Endometrium (tissue), 2 donors: ENCODE measurements around the gene VILL.
"Not testable (repeated sequence)": the region's sequence is repeated elsewhere in the genome, so short reads cannot be mapped to it uniquely, and the experiment has no call there.

Source experiments
- FAIRE-seq: peaks from 2 replicates; lab custom pipeline; 2012; peaks lifted over from hg19 to GRCh38; lab: Jason Lieb, UNC
- donor health status: control.
- donor health status: control.

Gene VILL

DNA sequence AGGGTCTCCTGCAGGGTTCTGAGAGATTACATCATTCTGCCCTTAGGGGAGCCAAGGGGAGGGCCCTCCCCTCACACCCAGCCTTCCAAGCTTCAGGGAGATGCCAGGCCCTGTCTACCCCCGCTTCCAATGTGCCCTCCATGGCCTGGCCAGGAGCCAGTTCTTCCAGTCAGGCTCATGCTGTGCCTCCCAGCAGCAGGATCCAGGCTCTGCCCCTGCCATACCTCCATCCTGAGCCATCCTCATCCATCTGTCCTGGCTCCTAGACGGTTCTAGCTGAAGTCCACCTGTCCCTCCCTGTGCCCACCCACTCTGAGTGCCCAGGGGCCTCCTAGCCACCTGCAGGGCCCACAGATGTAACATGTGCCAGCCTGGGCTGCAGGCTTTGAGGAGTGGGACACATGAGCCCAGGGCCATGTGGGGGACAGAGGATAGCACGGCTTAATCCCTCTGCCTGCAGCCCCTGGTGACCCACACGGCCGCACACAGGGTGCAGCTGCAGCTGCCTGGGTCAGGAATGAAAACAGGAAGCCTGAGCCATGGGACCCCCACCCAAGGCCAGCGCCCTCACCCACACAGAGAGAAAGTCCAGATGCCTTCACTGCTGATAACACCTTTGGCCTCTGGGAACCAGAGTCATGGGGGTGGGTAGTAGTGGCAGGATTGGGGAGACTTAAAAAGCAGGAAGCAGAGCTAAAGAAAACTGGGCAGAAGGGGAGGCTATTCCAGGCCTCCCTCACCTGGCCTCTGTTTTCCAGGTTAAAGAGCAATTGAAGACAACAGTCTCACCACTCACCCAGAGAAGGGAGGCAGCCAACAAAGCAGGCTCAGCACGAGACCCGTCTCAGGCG is 27.1 kb downstream of the VILL start:
- no peak for FAIRE-seq

DNA sequence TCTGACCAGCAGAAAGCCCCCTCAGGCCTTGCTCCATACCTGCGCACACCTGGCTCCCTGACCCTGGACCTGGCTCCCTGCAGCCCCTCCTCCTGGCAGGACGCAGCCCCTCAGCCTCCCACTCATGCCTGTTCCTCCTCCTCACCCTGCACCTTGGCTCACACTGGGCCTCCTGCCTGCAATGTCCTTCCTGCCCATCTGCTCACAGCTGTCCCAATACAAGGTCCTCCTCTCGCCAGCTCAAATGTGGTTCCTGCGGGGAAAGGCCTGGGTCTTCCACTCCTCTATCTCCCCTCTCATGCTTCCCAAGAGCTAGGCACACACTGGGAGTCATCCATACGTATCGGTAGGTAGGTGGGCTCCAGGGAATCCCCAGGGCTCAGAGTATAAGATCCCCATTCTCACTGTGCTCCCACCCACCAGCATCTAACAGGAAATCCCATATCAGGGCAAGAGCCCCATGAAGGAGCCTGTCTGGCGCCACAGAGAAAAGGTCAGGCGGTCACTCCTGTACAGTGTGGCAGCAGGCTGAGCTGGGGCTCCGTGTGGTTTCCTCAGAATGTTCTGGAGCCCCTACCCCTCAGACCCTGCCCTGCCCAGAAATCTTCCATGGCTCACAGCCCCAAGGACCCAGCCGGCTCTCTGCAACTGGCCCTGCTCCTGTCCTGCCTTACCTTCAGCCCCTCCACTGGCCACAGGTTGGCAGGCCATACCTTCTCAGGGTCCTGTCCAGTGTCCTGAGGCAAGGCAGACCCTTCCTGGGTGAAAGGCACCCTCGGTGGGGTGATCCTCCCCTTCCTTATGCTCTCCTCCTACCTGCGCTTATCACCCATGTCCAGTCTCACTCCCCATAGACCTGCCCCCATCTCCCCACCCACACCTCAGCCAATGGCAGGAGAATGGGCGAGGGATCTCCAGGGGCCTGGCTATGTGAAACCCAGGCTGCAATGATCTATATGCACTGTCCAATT is 28.0 kb downstream of the VILL start:
- FAIRE-seq: no peak

DNA sequence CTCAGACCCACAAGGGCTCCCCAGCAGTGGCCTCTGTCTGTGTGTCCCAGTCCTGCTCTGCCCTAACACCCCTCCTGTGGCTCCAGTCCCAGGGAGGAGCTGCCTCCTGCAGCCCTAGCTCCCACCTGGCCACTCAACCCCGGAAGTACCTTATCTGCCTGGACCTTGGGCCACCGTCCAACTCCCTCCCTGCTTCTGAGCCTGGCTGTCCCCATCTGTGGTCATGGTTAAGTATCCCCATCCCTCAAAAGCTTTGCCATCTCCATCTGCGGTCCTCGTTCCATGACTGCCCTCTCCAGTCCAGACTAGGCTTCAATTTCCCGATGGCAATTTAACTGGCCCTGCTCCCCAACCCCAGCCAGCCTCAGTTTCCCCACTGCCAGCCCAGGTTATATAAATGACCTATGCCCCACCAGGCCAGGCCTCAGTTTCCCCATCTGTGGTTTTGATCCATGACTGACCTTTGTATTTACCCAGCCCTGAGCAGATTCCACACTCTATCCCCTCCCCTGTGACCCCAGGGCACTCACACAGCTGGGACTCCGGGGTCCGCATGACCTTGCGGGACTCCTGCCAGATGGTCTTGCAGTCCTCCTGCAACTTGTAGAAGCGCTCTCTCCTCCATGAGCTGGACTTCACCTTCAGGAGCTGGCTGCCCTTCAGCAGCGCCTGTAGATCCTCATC is 29.2 kb downstream of the VILL start:
- no peak for FAIRE-seq

DNA sequence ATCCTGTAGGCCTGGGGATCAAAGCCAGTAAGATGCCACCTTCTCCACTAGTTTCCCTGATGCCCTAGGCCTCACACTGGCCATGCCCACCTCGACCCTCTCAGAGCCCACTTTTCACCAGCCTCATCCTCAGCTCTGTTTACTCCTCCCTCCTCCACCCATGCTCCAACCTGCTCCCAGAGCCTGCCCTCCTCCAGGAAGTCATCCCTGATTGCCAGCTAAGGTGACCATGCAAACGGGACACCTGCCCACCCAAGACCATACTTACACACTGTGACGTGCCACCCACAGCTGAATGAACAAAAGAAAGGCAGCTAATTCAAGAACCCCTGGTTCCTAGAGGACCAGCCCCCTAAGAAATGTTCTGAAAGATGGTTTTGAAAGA is 29.7 kb downstream of the VILL start:
- FAIRE-seq: no peak

DNA sequence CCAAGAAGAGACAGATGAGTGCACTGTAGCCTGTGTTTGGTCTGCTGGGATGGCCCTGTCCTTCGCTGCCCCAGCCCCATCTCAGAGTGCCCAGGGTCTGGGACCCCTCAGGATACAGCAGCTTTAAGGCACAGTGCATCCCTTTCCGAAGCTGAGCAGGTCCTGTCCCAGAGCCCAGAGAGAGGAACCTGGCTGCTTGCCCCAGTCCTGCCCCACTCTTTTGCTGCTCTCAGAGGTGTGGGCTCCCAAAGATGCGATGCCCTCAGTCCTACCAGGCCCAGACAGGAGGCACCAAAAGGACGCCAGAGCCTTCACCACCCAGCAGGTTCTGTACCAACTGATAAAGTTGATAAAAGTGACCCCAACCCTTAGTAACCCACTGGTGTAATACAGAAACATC is 30.6 kb downstream of the VILL start:
- no peak for FAIRE-seq

DNA sequence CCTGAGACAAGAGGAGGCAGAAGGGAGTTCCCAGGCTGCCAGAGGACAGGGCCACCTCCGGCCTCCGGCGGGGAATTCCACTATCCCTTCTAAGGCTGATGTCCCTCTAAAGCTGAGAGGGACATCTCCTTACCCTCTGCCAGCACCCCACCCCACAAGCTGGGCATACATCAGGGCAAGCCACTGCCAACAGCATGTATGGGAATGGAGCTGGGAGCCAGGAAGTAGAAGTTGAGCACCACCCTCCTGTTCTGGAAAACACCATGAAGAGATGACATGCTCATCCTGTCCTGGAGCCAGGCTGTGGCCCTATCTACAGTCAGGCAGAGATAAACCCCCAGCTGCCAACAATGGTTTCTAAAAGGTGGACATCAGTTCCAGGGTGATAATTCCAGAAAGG is 31.7 kb downstream of the VILL start:
- no peak for FAIRE-seq

DNA sequence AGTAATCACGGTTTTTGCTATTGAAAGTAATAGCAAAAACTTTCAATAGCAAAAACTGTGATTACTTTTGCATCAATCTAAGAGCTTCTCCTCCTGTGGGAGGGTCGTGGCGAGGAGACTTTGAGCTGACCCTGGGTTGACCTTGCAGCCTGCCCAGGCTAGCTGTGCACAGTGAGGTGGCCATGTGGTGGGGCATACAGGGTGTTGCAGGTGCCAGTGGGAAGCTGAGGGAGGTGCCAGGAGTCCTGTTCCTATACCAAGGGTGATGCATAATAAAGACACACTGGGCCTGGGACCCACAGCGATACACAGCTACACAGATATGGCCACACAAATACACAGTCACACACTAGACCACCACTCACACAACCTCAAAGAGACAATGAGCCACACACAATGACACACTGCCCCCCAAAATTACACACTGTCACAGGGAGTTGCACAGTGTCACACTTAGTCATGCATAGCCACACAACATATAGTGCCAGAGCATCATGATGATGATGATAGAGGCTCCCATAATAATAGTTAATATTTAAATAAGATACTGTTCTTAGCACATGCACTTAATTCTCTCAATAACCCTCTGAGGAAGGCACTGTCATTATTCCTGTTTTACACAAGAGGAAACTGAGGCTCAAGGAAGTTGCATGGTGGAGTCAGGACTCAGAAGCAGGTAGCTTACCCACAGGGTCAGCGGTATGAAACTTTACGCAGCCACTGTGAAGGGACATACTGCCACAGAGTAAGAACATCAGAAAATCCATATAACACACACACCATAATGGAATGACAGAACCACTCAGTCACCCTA is 32.5 kb downstream of the VILL start:
- no peak for FAIRE-seq

DNA sequence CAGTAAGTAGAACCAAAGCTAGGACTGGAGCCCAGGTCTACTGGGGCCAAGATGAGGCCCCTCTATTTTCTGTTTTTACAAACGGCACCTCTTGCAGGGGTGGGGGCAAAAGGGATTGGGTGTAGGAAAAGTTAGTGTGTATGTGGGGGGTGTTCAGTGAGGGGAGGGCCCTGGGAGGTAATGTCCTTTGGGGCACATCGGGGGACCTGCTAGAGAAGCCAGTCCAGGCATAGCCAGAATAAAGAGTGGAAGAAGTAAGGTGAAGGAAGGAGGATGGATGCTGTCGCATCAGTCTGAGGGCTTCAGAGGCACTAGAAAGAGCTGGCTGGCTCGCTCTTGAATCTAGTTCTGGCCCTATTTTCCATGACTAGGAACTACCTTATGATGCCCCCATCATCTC is 36.3 kb downstream of the VILL start:
- no peak for FAIRE-seq

DNA sequence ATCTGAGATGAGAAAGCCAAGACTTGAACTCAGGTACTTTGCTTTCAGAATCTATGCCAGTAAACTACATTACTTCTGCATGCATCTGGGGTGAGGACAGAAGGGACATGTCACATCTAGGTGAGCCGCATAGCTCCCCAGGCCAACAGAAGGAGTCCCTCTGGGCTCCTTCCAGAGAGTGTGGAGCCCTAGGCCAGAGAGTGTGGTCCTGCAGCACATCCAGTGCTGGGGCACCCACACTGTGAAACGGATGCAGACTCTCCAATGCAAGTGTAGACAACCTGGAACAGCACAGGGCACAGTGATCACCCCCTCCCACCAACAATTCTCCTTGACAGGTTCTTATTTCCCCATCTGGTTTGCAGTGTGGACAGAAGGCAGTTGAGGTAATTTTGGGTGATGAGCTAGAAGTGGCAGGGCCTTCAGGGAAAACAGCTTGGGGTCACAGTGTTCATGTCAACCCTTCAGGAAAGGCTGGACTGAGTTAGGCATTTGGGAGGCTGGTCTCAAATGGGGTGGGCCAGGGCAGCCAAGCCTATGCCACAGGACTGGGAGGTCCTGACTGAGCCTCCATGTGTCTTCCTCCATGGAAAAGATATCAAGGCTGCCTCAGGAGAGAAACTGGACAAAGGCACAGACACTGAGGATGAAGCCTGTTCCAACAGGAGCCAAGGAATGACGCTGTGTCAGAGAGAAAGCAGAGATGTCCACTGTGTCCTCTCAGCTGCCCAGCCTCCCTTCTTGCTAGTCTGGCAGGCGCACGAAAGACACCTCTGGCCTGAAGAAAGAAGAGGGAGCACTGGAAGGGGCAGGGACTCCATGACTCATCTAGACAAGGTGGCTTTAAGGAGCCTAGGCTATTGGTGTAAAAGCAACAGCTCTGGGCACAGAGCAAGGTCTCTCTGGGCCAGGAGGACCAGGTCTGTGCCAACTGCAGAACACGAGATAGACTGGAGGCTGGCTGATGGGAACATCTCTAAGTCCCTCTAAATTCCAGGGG is 37.2 kb downstream of the VILL start:
- FAIRE-seq: no peak

DNA sequence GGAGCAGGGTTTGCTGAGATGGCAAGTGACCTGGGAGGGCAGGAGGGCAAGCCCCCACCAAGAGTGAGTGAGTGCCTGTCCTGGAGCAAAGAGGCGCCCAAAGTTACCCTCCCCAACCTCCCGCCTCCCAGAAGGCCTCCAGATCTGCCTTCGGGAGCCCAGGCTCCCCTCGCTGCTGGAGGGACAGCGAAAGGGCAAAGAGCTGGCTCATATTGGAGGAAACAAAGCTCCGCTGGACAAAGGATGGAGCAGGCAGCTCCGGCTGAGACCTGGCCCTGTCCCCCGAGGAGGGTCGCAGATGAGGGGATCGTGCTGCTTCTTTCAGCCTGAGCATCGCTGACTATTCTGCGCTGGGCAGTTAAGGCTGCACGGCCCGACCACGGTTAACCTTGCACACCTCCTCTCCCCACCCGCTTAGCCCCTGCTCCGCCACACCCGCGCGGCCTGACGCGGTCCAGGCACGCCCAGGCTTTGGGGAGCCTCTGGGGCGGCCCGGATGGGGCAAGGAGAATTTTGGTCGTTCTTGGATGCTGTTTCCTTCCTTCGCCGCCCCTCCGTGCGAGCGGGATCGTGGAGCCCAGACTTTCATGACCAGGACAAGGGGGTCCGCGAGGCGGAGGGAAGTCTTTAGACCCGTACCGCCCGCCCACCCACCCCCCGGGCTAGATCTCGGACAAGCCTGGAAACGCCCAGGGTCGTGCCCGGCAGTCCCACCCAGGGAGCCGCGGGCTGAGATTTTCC is 38.2 kb downstream of the VILL start:
- no peak for FAIRE-seq

DNA sequence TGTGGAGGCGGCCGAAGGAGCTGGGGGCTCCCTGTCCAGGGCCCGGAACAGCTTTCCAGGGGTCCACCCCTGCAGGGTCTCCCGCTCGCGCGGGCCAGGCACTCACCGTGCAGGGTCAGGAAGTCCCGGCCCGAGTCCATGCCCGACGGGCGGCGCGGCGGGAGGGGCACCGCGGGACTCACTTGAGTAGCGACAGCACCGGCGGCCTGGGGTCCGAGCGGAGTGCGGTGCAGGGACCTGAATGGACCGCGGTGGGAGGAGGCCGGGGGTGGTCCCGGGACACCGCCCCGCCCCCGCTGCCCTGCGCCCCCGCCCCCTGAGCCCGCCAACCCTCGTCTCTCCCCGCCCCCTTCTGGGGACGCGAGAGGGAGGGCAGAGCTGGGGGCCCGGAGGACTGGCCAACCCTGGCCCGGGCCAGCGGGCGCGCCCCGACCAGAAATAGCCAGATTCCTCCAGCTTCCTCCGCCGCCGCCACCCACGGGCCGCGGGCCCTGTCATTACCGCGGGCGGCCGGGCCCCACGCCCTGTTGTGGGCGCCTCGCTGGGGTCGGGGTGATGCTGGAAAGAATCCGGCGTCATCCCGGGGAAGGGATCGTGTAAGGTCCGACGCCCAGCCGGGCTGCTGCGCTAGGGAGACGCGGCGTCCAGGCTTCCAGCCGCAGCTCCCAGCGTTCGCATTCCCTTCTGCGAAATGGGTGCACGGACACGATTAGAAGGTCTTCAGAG is 39.0 kb downstream of the VILL start, which contains the start of gene PLCD1:
Gene PLCD1 (minus strand): TSS at position 243 of the 726 bp plus-strand sequence. CDS start 103 bp downstream, at position 140.
- no peak for FAIRE-seq

DNA sequence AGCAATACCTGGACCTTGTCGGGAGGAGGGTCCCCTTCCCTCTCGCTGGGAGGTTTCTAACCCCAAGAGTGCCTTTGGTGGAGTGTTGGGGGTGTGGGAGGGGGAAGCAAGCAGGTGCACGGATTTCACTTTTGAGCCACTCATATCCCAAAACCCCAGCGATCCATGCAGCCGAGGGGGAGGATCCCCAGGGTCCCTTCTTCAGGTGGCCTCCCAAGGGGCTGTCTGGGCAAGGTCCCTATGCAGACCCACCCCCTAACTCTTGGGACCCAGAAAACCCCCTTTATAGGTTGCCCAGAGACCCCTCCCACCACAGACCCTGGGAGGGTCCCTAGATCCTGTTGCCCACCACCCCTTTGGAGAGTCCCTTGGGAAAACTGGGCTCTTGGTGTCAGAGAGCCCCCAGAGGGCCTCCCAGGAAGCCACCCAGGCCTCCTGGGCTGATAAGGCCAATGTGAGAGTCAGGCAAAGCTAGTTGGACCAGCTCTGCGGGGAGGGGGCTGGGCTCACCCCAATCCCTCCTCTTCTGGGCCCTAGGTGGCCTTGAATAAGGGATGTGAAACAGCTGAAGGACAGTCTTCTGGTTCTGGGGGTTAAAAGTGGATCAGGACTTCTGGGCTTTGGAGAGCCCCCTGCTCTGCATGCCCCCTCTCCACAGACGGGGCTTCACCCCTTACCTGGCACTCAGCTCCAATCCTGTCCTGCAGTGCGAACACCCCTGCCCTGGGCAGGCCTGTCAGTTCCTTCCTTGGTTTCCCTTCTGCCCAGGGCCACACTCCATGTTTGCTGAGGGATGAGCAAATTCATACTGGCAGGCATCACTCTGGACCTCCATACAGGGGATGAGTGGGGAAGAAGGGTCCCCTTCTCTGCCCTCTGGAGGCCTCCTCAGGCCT is 39.8 kb downstream of the VILL start:
- FAIRE-seq: no peak

DNA sequence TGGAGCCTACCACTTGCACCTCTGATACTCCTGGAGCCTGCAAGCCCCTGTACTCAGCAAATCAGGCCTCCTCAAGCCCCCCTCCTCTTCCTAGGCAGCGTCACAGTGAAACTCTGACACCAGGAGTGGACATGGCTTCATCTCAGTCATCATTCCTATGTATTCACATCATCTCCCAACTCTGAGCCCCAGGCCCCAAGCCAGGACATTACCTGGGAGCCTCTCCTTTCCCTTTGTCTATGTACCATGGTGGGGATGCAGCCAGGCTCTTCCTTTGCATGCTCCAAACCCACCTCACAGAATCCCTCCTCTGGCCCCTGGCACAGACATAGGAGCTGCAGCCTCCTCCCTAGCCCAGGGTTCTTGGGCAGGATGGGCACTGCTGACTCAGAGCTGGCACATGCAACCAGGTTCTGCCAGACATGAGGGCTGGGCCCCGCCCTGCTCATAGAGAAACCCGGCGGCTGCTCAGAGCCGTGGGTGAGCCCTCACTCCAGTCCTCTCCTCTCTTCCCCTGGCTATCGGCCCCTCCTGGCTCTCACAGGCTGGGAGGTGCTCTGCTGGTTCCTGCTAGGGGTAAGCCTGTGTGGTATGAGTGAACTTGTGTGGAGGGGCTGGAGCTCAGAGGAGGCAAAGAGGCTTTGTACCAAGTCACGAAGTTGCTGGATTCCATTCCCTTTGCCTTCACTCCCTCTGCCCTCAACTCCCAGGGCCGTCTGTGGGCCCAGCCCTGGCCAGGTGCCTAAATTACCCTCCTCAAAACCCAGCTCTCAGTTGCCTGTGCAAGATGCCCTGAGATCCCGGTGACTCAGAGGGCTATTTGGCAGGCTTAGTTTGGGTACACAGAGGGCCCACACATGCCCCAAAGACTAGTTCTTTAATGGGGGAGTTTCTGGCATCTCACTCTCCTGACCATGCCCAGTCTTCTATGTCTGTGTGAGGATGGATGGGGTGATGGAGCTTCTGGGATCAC is 40.7 kb downstream of the VILL start:
- FAIRE-seq: no peak

DNA sequence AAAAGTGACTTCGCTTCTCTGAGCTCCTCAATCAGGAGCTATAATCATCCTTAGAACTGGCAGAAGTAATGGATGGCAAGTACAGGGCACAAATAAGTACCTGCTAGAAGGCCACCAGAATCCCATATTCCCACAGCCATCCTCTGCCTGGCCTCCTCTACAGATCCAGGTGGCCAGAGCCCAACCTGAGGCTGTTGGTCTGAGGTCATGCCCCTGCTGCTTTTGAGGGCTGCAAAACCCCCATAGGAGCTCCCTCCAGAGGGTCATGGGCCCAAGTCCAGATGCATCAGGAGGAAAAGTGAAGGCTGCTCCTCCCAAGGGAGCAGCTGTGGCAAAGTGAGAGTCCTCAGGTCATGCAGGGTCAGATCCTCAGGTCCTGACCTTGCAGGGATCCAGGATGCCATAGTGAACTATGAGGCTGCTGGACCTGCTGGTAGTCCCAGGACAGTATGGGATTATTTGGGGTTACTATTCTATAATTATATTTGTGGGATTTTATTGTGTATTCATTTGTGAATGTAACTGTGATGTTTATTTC is 41.8 kb downstream of the VILL start:
- no peak for FAIRE-seq

DNA sequence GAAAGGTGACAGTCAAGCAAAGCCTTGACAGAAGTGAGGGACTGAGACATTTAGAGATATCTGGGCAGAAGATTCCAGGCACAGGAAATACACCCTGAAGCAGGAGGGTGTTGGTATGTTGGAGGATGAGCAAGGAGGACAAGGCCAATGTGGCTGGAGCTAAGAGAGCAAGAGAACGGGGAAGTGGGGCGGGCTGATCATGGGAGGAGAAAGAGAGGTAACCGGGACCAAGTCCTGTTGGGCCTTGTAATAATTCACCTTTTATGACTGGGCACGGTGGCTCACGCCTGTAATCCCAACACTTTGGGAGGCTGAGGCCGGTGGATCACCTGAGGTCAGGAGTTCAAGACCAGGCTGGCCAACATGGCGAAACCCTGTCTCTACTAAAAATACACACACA is 43.0 kb downstream of the VILL start:
- FAIRE-seq: not testable (repeated sequence)

DNA sequence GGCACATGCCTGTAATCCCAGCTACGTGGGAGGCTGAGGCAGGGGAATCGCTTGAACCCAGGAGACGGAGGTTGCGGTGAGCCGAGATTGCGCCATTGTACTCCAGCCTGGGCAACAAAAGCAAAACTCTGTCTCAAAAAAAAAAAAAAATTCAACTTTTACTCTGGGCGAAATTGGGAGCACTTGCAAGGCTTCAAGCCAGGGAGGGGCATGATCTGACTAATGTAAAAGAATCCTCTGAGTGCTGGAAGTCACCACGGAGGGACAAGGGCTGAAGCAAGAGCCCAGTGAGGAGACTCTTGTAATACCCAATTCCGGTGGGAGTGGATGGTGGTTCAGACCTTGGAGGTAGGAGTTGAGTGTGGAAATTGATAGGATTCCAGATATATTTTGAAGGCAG is 43.7 kb downstream of the VILL start:
- FAIRE-seq: not testable (repeated sequence)
